Measurements from ENCODE around the gene SF3A2. TPM values are rescaled to one million over a fixed set of nuclear protein-coding genes. Genes with fewer than 3 reads are reported as not detected.

The SF3A2 gene
- total and polyA plus RNA-seq, 10 donors, result 28.5 to 79.7 (median 45.0) TPM

DNA sequence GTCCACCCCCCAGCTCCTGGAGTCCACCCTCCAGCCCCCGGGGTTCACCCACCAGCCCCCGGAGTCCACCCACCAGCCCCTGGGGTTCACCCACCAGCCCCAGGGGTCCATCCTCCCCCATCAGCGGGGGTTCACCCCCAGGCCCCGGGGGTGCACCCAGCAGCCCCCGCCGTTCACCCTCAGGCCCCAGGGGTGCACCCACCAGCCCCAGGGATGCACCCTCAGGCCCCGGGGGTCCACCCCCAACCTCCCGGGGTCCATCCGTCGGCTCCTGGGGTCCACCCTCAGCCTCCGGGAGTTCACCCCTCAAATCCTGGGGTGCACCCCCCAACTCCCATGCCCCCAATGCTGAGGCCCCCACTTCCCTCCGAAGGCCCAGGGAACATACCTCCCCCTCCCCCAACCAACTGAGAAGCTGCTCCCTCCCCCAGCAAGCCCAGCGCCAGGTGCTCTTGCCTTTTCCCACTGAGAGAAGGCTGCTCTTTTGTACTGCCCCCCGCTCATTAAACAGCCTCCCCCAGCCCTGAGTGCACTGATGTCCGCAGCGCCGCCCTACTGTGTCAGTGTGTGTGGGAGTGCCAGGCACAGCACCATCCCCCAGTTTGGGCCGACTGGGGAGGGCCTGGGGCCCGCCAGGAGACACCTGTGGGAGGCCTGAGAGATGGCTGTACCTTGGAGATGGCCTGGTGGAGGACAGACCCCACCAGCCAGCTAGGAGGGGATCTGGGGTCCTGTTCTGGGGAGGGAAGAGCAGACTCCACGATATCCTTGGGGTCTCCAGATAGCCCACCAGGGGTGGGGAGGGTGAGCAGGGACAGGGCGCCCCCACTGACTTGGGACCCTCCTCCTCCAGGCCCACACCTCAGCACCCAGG is 11.7 kb downstream of the SF3A2 start:
- intact Hi-C loops (cut with DNase I; ENCODE audit: low total_unique reads), result no loop called here
- TF ChIP-seq POLR2AphosphoS5 (IDR thresholded peaks at IDR 0.05) (no peak), POLR2A (IDR thresholded peaks at IDR 0.05) (no peak)
- TF ChIP-seq, protein P1, sequence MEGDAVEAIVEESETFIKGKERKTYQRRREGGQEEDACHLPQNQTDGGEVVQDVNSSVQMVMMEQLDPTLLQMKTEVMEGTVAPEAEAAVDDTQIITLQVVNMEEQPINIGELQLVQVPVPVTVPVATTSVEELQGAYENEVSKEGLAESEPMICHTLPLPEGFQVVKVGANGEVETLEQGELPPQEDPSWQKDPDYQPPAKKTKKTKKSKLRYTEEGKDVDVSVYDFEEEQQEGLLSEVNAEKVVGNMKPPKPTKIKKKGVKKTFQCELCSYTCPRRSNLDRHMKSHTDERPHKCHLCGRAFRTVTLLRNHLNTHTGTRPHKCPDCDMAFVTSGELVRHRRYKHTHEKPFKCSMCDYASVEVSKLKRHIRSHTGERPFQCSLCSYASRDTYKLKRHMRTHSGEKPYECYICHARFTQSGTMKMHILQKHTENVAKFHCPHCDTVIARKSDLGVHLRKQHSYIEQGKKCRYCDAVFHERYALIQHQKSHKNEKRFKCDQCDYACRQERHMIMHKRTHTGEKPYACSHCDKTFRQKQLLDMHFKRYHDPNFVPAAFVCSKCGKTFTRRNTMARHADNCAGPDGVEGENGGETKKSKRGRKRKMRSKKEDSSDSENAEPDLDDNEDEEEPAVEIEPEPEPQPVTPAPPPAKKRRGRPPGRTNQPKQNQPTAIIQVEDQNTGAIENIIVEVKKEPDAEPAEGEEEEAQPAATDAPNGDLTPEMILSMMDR (IDR thresholded peaks at IDR 0.05 in 8 of 11, conservative IDR thresholded peaks at IDR 0.05 in 3 of 11), result no peak
- Histone ChIP-seq H3K4me1 (peaks cover 19 to 70% (median 43%) of the 10 kb centered on the region in 6 donors), H3K4me3 (no peak overlapping the region), H3K36me3 (peaks cover 12 to 63% (median 53%) of the 10 kb centered on the region in 6 donors), H3K27ac (no peak overlapping the region), H3K27me3 (replicated peaks in 1 of 7) (peaks cover 11 to 43% (median 41%) of the 10 kb centered on the region in 7 donors), H3K9me3 (no peaks in the 10 kb centered on the region)
- DNase-seq, result no peak
- 82 to 88% (median 86%) methylated on average over 9 to 21 of the region's 21 CpGs for WGBS, 5 donors

DNA sequence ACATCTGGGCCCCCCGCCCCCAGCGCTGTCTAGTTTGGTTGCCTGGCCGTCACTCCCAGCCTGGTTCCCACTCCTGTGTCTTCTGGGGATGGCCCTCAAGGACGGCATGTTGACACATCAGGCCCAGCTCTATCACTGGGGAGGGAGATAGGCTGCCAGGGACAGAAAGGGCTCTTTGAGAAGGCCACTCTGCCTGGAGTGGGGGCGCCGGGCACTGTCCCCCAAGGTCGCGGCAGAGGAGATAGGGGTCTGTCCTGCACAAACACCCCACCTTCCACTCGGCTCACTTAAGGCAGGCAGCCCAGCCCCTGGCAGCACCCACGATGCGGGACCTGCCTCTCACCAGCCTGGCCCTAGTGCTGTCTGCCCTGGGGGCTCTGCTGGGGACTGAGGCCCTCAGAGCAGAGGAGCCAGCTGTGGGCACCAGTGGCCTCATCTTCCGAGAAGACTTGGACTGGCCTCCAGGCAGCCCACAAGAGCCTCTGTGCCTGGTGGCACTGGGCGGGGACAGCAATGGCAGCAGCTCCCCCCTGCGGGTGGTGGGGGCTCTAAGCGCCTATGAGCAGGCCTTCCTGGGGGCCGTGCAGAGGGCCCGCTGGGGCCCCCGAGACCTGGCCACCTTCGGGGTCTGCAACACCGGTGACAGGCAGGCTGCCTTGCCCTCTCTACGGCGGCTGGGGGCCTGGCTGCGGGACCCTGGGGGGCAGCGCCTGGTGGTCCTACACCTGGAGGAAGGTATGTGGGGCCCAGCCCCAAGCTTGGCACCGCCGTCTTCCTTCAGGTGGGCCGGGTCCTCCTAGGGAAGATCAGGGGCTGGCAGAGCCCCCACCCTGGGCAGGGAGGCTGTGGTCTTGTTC is 12.6 kb downstream of the SF3A2 start, which contains the start of gene AMH:
TSS of gene AMH (plus strand) at position 314 of the 857 bp plus-strand sequence. CDS start at position 324, 10 bp downstream.
- DNase-seq, result no peak

DNA sequence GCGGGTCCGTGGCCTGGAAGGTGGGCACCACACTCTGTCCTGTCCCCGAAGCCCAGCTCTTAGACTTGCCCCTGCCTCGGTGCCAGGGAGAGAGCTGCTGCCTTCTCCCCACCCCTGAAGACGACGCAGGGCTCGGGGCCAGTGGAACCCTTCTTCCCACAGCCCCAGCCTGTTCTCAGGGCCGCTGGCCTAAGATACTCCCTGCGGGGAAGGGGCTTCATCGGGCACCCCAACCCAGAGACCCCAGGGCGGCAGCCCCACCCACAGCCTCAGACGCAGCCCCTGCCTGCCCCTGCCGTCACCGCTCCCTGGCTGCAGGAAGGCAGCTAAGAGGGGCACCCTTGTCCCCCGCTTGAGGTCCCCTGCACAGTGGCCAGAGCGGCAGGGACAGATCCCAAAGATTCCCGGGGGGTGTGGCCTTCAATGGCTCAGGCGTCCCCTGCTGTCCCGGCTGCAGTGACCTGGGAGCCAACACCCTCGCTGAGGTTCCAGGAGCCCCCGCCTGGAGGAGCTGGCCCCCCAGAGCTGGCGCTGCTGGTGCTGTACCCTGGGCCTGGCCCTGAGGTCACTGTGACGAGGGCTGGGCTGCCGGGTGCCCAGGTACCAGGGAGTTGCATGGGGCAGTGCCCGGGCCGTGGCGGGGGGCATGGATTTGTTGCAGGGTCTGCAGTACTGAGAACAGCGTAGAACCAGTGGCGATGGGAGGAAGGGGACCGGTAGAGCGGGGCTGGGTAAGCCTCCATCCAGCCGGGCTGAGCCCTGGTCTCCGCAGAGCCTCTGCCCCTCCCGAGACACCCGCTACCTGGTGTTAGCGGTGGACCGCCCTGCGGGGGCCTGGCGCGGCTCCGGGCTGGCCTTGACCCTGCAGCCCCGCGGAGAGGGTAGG is 13.5 kb downstream of the SF3A2 start:
- TF ChIP-seq, protein P1 (IDR thresholded peaks at IDR 0.05 in 8 of 11, conservative IDR thresholded peaks at IDR 0.05 in 3 of 11), result no peak
- TF ChIP-seq POLR2AphosphoS5 (IDR thresholded peaks at IDR 0.05), result peak in 1 of 3 donors; percentile 37
- H3K27ac ChIP-seq, result no peak overlapping the region
- WGBS, 5 donors, result 29 to 50% (median 35%) methylated on average over 24 to 43 of the region's 43 CpGs
- H3K4me3 ChIP-seq, result peak overlapping the region in 2 of 8 donors; percentile 36 to 71
- H3K4me1 ChIP-seq, result peaks cover 23 to 68% (median 50%) of the 10 kb centered on the region in 6 donors
- no peaks in the 10 kb centered on the region for H3K9me3 ChIP-seq
- no peak for DNase-seq
- peaks cover 12 to 46% (median 36%) of the 10 kb centered on the region in 6 donors for H3K36me3 ChIP-seq
- intact Hi-C loops (cut with DNase I; ENCODE audit: low total_unique reads), result no loop called here
- H3K27me3 ChIP-seq (replicated peaks in 1 of 7), result peaks cover 11 to 52% (median 47%) of the 10 kb centered on the region in 7 donors

More for the DNA sequence above, 12.6 kb downstream of the SF3A2 start, which contains the start of gene AMH:
- intact Hi-C loops (cut with DNase I; ENCODE audit: low total_unique reads), result no loop called here
- TF ChIP-seq POLR2AphosphoS5 (IDR thresholded peaks at IDR 0.05) (peak in 2 of 3 donors; percentile 3 to 52), POLR2A (IDR thresholded peaks at IDR 0.05) (no peak)
- TF ChIP-seq, protein P1 (IDR thresholded peaks at IDR 0.05 in 8 of 11, conservative IDR thresholded peaks at IDR 0.05 in 3 of 11), result no peak
- 63 to 87% (median 78%) methylated on average over 18 to 27 of the region's 27 CpGs for WGBS, 5 donors
- H3K27me3 ChIP-seq (replicated peaks in 1 of 7), result peaks cover 11 to 51% (median 47%) of the 10 kb centered on the region in 7 donors
- H3K27ac ChIP-seq, result no peak within 1 kb of the TSS
- H3K36me3 ChIP-seq, result peaks cover 12 to 55% (median 45%) of the 10 kb centered on the region in 6 donors
- H3K4me1 ChIP-seq, result peaks cover 23 to 70% (median 50%) of the 10 kb centered on the region in 6 donors
- H3K4me3 ChIP-seq, result peak within 1 kb of the TSS in 1 of 8 donors; percentile 71
- no peaks in the 10 kb centered on the region for H3K9me3 ChIP-seq
